WTC11 (cell line): ENCODE data around the gene SAMD4A. TPM values are rescaled to one million over a fixed set of nuclear protein-coding genes. Genes with fewer than 3 reads are reported as not detected.

Experiments used
- ATAC-seq: fragments of 200-7000 bp; cut with Tn5 transposase; 2 replicates; pipeline ENCODE4 v1.10.0; 2021; ENCODE audit warnings: mild to moderate bottlenecking, moderate library complexity
- CTCF ChIA-PET: fragments of 300-600 bp; sonication (Branson Sonifier 250); formaldehyde crosslinking; loops from one replicate; lab custom pipeline; 2021; ENCODE audit warnings: antibody characterized with exemption; lab: Charles Lee
- POLR2A ChIA-PET: fragments of 350-600 bp; sonication (Branson Sonifier 250); formaldehyde crosslinking; loops from one replicate; lab custom pipeline; 2021; ENCODE audit warnings: antibody characterized with exemption; lab: Charles Lee
- DNase-seq: peaks from one replicate; pipeline ENCODE4 v3.0.0; 2021; ENCODE audit warnings: low spot score
- H3K27ac Mint-ChIP-seq: 2 replicates; pipeline ENCODE4 v1.8.0; 2021; ENCODE audit warnings: mixed read lengths
- H3K27me3 Mint-ChIP-seq: 2 replicates; pipeline ENCODE4 v1.8.0; 2021; ENCODE audit warnings: low read depth, mild to moderate bottlenecking, moderate library complexity, mixed read lengths
- H3K36me3 Mint-ChIP-seq: 2 replicates; pipeline ENCODE4 v1.8.0; 2021; ENCODE audit warnings: mixed read lengths
- H3K4me1 Mint-ChIP-seq: 2 replicates; pipeline ENCODE4 v1.8.0; 2022; ENCODE audit warnings: mixed read lengths
- H3K4me3 Mint-ChIP-seq: 2 replicates; pipeline ENCODE4 v1.8.0; 2021; ENCODE audit warnings: mild to moderate bottlenecking, moderate library complexity, mixed read lengths
- H3K9me3 Mint-ChIP-seq: 2 replicates; pipeline ENCODE4 v1.8.0; 2021; ENCODE audit warnings: mixed read lengths
- ATF1 ChIP-seq: sonication (generic); formaldehyde crosslinking; IDR thresholded peaks from 2 replicates; pipeline ENCODE4 v1.8.1; 2023; ENCODE audit warnings: mild to moderate bottlenecking, moderate library complexity, missing genetic modification reagents
- FOXJ3 ChIP-seq: sonication (generic); formaldehyde crosslinking; IDR thresholded peaks from 2 replicates; pipeline ENCODE4 v1.9.0; 2021; ENCODE audit warnings: missing genetic modification reagents, mild to moderate bottlenecking, borderline replicate concordance
- GRHL2 ChIP-seq: fragments of 250-450 bp; sonication (Bioruptor Pico); IDR thresholded peaks from 2 replicates; pipeline ENCODE4 v1.8.0; 2022; ENCODE audit warnings: mild to moderate bottlenecking, moderate library complexity; ENCODE audit not compliant: insufficient replicate concordance, severe bottlenecking
- GTF2I ChIP-seq: fragments of 250-450 bp; sonication (Bioruptor Pico); conservative IDR thresholded peaks from 2 replicates; pipeline ENCODE4 v1.4.0; 2021; ENCODE audit warnings: mild to moderate bottlenecking
- JAZF1 ChIP-seq: fragments of 250-450 bp; sonication (Bioruptor Pico); IDR thresholded peaks from 2 replicates; pipeline ENCODE4 v1.9.0; 2021; ENCODE audit warnings: moderate library complexity, mild to moderate bottlenecking, inconsistent platforms
- NFATC4 ChIP-seq: fragments of 250-450 bp; sonication (Bioruptor Pico); IDR thresholded peaks from 2 replicates; pipeline ENCODE4 v1.9.0; 2021; ENCODE audit warnings: mild to moderate bottlenecking
- OVOL2 ChIP-seq: fragments of 250-450 bp; sonication (Bioruptor Pico); IDR thresholded peaks from 2 replicates; pipeline ENCODE4 v1.9.0; 2021; ENCODE audit warnings: mild to moderate bottlenecking, borderline replicate concordance
- SMAD4 ChIP-seq: sonication (generic); formaldehyde crosslinking; IDR thresholded peaks from 2 replicates; pipeline ENCODE4 v1.8.0; 2022; ENCODE audit warnings: mild to moderate bottlenecking, missing genetic modification reagents
- SP1 ChIP-seq: sonication (generic); formaldehyde crosslinking; conservative IDR thresholded peaks from 2 replicates; pipeline ENCODE4 v1.8.1; 2022; ENCODE audit warnings: missing genetic modification reagents
- TEAD4 ChIP-seq: sonication (generic); formaldehyde crosslinking; IDR thresholded peaks from 2 replicates; pipeline ENCODE4 v1.8.0; 2022; ENCODE audit warnings: mild to moderate bottlenecking, missing genetic modification reagents
- TP53 ChIP-seq: sonication (generic); formaldehyde crosslinking; IDR thresholded peaks from 2 replicates; pipeline ENCODE4 v1.8.1; 2023; ENCODE audit warnings: mild to moderate bottlenecking, missing genetic modification reagents
- ZNF121 ChIP-seq: sonication (generic); formaldehyde crosslinking; IDR thresholded peaks from 2 replicates; pipeline ENCODE4 v1.8.0; 2023; ENCODE audit warnings: missing genetic modification reagents
- ZNF263 ChIP-seq: sonication (generic); formaldehyde crosslinking; IDR thresholded peaks from 2 replicates; pipeline ENCODE4 v1.8.1; 2022; ENCODE audit warnings: low read depth, mild to moderate bottlenecking, moderate library complexity, missing genetic modification reagents
- ZNF281 ChIP-seq: sonication (generic); formaldehyde crosslinking; IDR thresholded peaks from 2 replicates; pipeline ENCODE4 v1.8.0; 2023; ENCODE audit warnings: mild to moderate bottlenecking, missing genetic modification reagents
- ZNF423 ChIP-seq: fragments of 250-450 bp; sonication (Bioruptor Pico); IDR thresholded peaks from 2 replicates; pipeline ENCODE4 v2.1.2; 2022; ENCODE audit warnings: mild to moderate bottlenecking, moderate library complexity
- ZNF671 ChIP-seq: fragments of 250-450 bp; sonication (Bioruptor Pico); IDR thresholded peaks from 2 replicates; pipeline ENCODE4 v1.8.0; 2021; ENCODE audit warnings: mild to moderate bottlenecking
- ZSCAN18 ChIP-seq: fragments of 250-450 bp; sonication (Bioruptor Pico); IDR thresholded peaks from 2 replicates; pipeline ENCODE4 v2.1.2; 2022; ENCODE audit warnings: mild to moderate bottlenecking, moderate library complexity
- total RNA-seq: library from RNA; stranded (reverse); gene quantifications from 3 replicates; pipeline ENCODE4 v1.2.3, GENCODE V29; 2021
- TF ChIP-seq, protein P1 (sequence below): sonication (generic); formaldehyde crosslinking; IDR thresholded peaks from 2 replicates; pipeline ENCODE4 v1.8.1; 2023; ENCODE audit warnings: mild to moderate bottlenecking, missing genetic modification reagents, borderline replicate concordance
- TF ChIP-seq, protein P2 (sequence below): sonication (generic); formaldehyde crosslinking; IDR thresholded peaks from 2 replicates; pipeline ENCODE4 v1.8.0; 2022; ENCODE audit warnings: mild to moderate bottlenecking, missing genetic modification reagents

The SAMD4A gene
- total RNA-seq, 1 experiment from 2014 or later, result 6.0 TPM

DNA sequence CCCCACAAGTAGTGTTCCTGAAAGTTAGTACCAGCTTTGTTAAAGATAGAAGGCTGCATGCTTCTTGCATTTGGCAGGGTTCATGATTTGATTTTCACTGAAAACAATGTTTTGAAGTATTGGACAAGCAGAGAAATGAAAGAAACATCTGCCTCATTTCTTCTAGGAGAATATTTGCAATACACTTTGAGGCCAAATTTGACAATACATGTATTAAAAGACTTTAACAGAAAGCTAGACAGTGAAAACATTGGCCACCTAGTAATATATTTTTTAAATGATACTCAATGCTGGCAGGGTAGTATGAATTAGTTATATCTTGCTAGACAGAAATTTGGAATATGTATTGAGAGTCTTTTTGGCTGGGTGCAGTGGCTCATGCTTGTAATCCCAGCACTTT is 267.2 kb downstream of the SAMD4A start:
- Mint-ChIP-seq H3K9me3 (peaks cover 5% of the 10 kb centered on the region), H3K27ac (no peak overlapping the region), H3K27me3 (peaks cover 2% of the 10 kb centered on the region), H3K4me1 (no peaks in the 10 kb centered on the region), H3K4me3 (no peak overlapping the region), H3K36me3 (no peaks in the 10 kb centered on the region)
- ChIA-PET POLR2A (no interaction called here), CTCF (interaction anchor here (0.9 to 1.0 kb wide), 2 partner anchors 20 to 60 kb away, joined by 3 to 4 read pairs; no protein-coding TSS in a partner anchor)
- DNase-seq (no peak), ATAC-seq (no peak)
- TF ChIP-seq GRHL2 (CRISPR knock-in tag) (no peak), ZNF121 (CRISPR knock-in tag) (no peak), ZNF671 (CRISPR knock-in tag) (no peak), TP53 (CRISPR knock-in tag) (no peak), ZNF281 (CRISPR knock-in tag) (no peak), GTF2I (CRISPR knock-in tag) (no peak), FOXJ3 (CRISPR knock-in tag) (no peak)
- TF ChIP-seq, protein P1, sequence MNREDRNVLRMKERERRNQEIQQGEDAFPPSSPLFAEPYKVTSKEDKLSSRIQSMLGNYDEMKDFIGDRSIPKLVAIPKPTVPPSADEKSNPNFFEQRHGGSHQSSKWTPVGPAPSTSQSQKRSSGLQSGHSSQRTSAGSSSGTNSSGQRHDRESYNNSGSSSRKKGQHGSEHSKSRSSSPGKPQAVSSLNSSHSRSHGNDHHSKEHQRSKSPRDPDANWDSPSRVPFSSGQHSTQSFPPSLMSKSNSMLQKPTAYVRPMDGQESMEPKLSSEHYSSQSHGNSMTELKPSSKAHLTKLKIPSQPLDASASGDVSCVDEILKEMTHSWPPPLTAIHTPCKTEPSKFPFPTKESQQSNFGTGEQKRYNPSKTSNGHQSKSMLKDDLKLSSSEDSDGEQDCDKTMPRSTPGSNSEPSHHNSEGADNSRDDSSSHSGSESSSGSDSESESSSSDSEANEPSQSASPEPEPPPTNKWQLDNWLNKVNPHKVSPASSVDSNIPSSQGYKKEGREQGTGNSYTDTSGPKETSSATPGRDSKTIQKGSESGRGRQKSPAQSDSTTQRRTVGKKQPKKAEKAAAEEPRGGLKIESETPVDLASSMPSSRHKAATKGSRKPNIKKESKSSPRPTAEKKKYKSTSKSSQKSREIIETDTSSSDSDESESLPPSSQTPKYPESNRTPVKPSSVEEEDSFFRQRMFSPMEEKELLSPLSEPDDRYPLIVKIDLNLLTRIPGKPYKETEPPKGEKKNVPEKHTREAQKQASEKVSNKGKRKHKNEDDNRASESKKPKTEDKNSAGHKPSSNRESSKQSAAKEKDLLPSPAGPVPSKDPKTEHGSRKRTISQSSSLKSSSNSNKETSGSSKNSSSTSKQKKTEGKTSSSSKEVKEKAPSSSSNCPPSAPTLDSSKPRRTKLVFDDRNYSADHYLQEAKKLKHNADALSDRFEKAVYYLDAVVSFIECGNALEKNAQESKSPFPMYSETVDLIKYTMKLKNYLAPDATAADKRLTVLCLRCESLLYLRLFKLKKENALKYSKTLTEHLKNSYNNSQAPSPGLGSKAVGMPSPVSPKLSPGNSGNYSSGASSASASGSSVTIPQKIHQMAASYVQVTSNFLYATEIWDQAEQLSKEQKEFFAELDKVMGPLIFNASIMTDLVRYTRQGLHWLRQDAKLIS (CRISPR knock-in tag), result no peak

- H3K36me3 Mint-ChIP-seq, result no peaks in the 10 kb centered on the region
- H3K9me3 Mint-ChIP-seq, result peaks cover 5% of the 10 kb centered on the region
- ChIA-PET CTCF (interaction anchor here (0.9 to 1.0 kb wide), 2 partner anchors 21 to 61 kb away, joined by 3 to 4 read pairs; no protein-coding TSS in a partner anchor), POLR2A (no interaction called here)
- H3K4me1 Mint-ChIP-seq, result no peaks in the 10 kb centered on the region
- no peak for TF ChIP-seq SMAD4 (CRISPR knock-in tag)
- TF ChIP-seq JAZF1, result no peak
- TF ChIP-seq SP1 (CRISPR knock-in tag), result no peak
- TF ChIP-seq ZNF423 (CRISPR knock-in tag), result no peak
- no peak for TF ChIP-seq OVOL2
- TF ChIP-seq TEAD4 (CRISPR knock-in tag), result no peak
- no peak for TF ChIP-seq ZSCAN18 (CRISPR knock-in tag)
- TF ChIP-seq ZNF263 (CRISPR knock-in tag), result no peak
- no peak for TF ChIP-seq NFATC4 (CRISPR knock-in tag)
- no peak for TF ChIP-seq ATF1
- TF ChIP-seq, protein P2, sequence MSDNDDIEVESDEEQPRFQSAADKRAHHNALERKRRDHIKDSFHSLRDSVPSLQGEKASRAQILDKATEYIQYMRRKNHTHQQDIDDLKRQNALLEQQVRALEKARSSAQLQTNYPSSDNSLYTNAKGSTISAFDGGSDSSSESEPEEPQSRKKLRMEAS (CRISPR knock-in tag), result no peak
- TF ChIP-seq TP53 (CRISPR knock-in tag), result no peak
- peaks cover 2% of the 10 kb centered on the region for H3K27me3 Mint-ChIP-seq
- H3K27ac Mint-ChIP-seq, result no peak overlapping the region
- no peak for DNase-seq
- no peak for ATAC-seq
- H3K4me3 Mint-ChIP-seq, result no peak overlapping the region
These were observed 267.8 kb downstream of the SAMD4A start for GRCh38 chr14:54834727-54835126.
